ENCODE data around the gene ZSCAN25. TPM values are rescaled to one million over a fixed set of nuclear protein-coding genes. Genes with fewer than 3 reads are reported as not detected.

The ZSCAN25 gene
- total and polyA plus RNA-seq, 2 of the 13 experiments (the other 11 are each of a cell fraction or from before 2014, with no cell fraction given), result 12.1 to 16.8 TPM

GRCh38 chr7:99616359-99617191 is at the start of gene ZSCAN25 (continued):
- TF ChIP-seq KDM5A (IDR thresholded peaks at IDR 0.05; ENCODE audit: borderline replicate concordance, low read length) (peak; percentile 92), GRHL1 (CRISPR knock-in tag; conservative IDR thresholded peaks at IDR 0.05) (no peak), POLR2AphosphoS2 (IDR thresholded peaks at IDR 0.05; ENCODE audit: low read depth, low read length) (0 out of 2 replicates have a peak, but pooled peaks have one; percentile 49), MXD3 (CRISPR knock-in tag; IDR thresholded peaks at IDR 0.05) (peak; percentile 66; the same call in 1 of the 2 replicates), ZBTB39 (CRISPR knock-in tag; IDR thresholded peaks at IDR 0.05) (no peak), RFX5 (IDR thresholded peaks at IDR 0.05; ENCODE audit: low read depth, low read length) (no peak), SOX5 (CRISPR knock-in tag; IDR thresholded peaks at IDR 0.05; ENCODE audit: borderline replicate concordance) (no peak; the same call in 1 of the 2 replicates), AKAP8 (CRISPR knock-in tag; IDR thresholded peaks at IDR 0.05) (no peak), ZNF329 (CRISPR knock-in tag; IDR thresholded peaks at IDR 0.05; ENCODE audit: low read depth) (no peak; the same call in 1 of the 2 replicates), ZNF549 (CRISPR knock-in tag; IDR thresholded peaks at IDR 0.05) (no peak), ZNF24 (IDR thresholded peaks at IDR 0.05) (0 out of 2 replicates have a peak, but pooled peaks have one; percentile 39), ZNF552 (CRISPR knock-in tag; IDR thresholded peaks at IDR 0.05; ENCODE audit: borderline replicate concordance) (peak; percentile 84), ZNF589 (CRISPR knock-in tag; conservative IDR thresholded peaks at IDR 0.05) (peak; percentile 84; the same call in 1 of the 2 replicates), KMT2A (CRISPR knock-in tag; IDR thresholded peaks at IDR 0.05) (peak; percentile 99), TFDP2 (CRISPR knock-in tag; IDR thresholded peaks at IDR 0.05) (peak; percentile 28; the same call in 1 of the 2 replicates), ZFP36L2 (CRISPR knock-in tag; IDR thresholded peaks at IDR 0.05) (0 out of 2 replicates have a peak, but pooled peaks have one; percentile 54), HMG20B (CRISPR knock-in tag; conservative IDR thresholded peaks at IDR 0.05) (peak; percentile 33; the same call in 1 of the 2 replicates), KDM2A (CRISPR knock-in tag; IDR thresholded peaks at IDR 0.05; ENCODE audit: borderline replicate concordance, low read depth) (peak; percentile 95), ESRRA (CRISPR knock-in tag; IDR thresholded peaks at IDR 0.05; ENCODE audit: low read depth) (peak; percentile 84), ZFP91 (CRISPR knock-in tag; IDR thresholded peaks at IDR 0.05; ENCODE audit: borderline replicate concordance) (peak; percentile 95), PHF20 (CRISPR knock-in tag; IDR thresholded peaks at IDR 0.05) (peak; percentile 98), TOE1 (CRISPR knock-in tag; IDR thresholded peaks at IDR 0.05) (no peak)

Data from HepG2 (cell line).